ENCODE results near the gene GPC4. TPM values are rescaled to one million over a fixed set of nuclear protein-coding genes. Genes with fewer than 3 reads are reported as not detected.
"Not testable (repeated sequence)": the region's sequence is repeated elsewhere in the genome, so short reads cannot be mapped to it uniquely, and the experiment has no call there.

GPC4 gene
- polyA plus RNA-seq, 1 donor, result 95.4 TPM

DNA sequence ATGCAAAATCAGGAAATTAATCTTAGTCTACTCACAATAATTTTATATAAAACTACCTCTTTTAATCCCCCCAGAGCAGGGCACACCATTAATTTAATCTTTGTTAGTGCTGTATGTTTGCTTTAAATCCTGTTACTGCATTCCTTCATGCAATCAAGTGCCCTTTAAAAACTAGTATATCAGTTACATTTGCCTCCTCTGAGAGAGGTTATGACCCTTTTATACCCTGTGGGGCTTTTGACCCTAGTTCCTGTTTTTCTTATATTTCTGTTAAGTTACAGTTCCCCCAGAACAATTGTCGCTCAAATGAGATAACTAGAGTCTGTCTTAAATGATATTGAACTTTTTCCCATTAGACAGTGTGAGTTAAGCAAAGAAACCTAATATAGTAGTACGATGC, 46.2 kb downstream of the GPC4 start:
- no peak for DNase-seq (ENCODE audit: low read depth)

GRCh38 chrX:133366735-133367134, 48.6 kb downstream of the GPC4 start:
- DNase-seq (ENCODE audit: low read depth), result no peak

DNA sequence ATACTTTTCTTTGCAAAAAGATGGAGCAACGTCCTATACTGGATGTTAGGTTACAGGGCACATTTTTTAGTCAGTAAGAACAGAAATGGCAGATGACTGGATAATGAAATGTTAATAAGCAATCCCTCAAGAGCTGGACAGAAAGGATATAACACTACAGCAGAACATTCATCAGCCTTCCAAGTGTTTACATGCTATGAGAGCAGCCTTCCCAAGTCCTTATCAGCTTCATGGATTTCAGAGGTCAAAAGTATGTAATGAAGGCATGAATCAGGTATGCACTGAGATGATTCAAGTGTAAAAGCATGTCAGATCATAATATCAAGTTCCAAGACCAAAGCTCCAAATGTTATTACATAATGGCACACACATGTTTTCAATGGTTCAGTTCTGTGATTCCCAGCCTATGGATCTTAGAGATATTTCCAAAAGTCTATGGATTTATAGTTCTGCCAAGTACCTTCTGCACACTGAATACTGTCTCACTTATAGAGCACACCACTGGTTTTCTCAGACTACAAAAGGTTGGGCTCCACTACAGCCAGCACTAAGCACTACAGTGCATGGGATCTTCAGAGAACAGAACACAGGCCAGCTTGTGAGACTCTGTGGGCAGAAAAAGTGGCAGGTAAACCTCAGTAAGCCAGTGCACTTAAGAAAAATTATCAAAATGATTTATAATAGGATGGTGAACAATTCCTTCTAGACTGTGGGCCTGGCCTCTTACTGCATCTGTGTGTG, 49.2 kb downstream of the GPC4 start:
- no peak for DNase-seq (ENCODE audit: low read depth)

GRCh38 chrX:133364865-133365264, 50.4 kb downstream of the GPC4 start:
- no peak for DNase-seq (ENCODE audit: low read depth)

- DNase-seq (ENCODE audit: low read depth), result no peak
Observed at GRCh38 chrX:133364196-133364595, 51.1 kb downstream of the GPC4 start.

DNA sequence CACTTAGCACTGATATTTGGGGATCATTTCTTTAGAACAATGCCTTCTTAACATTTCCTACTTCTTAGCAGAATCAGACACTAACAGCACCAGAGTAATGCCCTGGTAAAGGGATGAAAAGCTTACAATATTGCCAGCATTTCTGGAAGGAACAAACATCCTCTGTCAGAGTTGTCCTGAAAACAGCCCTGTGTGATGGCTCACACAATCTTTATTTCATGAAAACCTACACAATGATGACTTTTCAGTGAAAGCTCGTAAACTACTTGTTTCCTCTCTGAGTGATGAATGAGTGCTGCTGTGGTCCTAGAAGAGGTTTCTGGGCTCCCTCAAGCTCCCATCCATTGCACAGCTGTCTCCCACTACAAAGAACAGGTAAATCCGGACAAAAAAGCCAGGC, 52.8 kb downstream of the GPC4 start:
- no peak for DNase-seq (ENCODE audit: low read depth)

DNA sequence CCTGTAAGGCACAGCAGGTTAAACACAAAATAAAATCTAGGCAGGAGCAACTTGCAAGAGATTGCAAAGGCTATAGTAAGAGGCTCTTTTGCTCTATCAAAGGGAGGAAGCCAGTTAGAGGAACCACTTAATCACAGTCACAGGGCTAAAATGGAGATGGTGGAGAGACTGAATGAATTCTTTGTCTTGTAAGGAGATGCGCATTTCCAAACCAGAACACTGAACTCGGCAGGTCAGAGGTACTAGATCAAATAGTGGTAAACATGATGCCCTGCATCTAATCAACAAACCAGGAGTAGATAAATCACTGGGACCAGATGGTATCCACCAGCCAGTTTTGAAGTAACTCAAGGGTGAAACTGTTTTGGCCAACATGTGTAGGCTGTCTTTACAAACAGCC, 55.8 kb downstream of the GPC4 start:
- no peak for DNase-seq (ENCODE audit: low read depth)

GRCh38 chrX:133353233-133353632, 62.1 kb downstream of the GPC4 start:
- DNase-seq (ENCODE audit: low read depth), result no peak

GRCh38 chrX:133350751-133351150, 64.5 kb downstream of the GPC4 start:
- no peak for DNase-seq (ENCODE audit: low read depth)

DNA sequence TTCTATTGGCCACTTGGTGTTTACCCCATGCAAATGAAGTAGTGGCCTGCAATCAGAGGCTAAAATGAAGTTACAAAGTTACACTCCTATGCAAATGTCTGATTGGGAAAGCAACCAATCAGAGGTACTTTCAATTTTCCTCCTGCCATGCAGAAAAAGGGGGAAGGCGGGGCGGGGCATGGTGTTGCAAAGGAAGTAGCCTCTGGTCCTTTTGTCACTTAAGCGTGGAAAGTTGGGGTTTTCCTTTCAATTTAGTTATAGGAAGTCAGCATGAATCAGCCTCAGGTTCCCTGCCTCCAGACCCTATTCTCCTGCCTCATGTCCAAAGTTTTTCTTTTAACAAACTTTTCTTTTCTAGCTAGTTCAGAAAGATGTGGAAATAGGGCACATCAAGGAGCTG, 69.3 kb downstream of the GPC4 start:
- no peak for DNase-seq (ENCODE audit: low read depth)

DNA sequence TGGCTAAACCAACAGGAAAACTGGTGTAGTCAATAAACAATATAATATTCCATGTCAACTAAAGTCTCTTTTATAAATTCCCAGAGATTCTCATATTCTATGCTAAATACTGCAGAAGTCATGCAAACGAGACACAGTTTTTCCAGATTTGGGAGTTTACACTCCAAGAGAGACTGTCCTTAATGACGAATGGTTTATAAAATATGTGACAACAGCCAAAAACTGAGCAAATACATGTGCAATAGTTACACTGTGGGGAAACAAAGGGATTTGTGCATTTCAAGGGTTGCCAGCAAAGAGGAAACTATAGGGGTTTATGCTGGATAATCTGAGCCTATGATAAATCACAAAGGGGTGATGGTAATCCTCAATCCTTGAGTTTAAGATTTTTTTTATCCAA, 75.7 kb downstream of the GPC4 start:
- DNase-seq (ENCODE audit: low read depth), result no peak

DNA sequence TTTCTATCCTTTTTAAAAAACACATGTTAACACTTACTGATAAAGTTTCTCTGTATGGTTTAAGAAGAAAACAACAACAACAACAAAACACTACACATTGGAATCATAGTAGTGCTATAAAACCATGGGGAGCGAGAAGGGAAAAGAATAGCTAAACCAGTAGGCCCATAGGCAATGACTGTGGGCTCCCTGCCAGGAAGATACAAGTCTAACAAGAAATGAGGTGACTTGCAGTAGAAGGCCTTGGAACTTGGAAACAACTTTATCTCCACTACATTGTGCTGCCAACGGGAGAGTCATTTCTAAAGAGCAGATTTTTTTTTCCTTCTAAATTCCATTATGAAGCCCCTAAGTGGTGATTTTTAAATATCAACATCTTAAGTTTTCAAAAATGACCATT, 78.0 kb downstream of the GPC4 start:
- DNase-seq (ENCODE audit: low read depth), result no peak

GRCh38 chrX:133335027-133335426, 80.3 kb downstream of the GPC4 start:
- DNase-seq (ENCODE audit: low read depth), result no peak

GRCh38 chrX:133333154-133333750, 82.0 kb downstream of the GPC4 start:
- DNase-seq (ENCODE audit: low read depth), result no peak

DNA sequence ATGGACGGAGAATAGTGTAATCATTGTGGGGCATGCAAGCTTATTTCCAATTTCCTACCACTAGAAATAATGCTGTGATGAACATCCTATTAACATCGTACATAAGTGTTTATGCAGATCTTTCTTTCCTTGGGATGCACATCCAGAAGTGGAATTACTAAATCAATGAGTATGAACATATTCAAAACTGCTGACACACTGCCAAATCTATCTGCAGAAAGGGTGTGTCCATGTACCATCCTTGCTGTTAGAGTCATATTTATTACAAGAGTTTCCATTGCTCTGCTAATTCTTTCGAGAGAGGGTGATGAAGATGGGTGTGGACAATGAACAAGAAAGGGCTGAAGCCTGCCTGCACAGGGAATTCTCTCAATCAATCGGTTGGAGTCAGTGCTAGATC, 82.6 kb downstream of the GPC4 start:
- DNase-seq (ENCODE audit: low read depth), result no peak

DNA sequence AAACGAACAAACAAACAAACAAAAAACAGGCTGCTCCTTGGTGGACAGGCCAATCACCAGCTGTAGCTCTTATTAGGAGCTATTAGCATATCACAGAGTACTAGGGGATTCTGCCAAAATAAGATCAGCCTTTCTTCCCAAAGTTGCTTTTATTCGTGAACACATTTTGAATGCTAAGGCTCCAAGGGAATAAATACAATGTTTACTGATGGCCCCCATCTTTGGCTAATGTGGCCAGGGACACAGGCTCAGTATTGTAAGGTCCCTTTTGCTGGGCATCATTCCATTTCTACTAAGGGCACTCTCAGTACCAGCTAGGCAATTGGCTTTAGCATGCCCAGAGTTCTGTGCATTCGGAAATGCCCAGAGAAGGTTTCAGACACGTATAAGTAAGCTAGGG, 84.3 kb downstream of the GPC4 start:
- no peak for DNase-seq (ENCODE audit: low read depth)

- DNase-seq (ENCODE audit: low read depth), result no peak
Observed at GRCh38 chrX:133325422-133325821, 89.9 kb downstream of the GPC4 start.

GRCh38 chrX:133323431-133323830, 91.9 kb downstream of the GPC4 start:
- DNase-seq (ENCODE audit: low read depth), result no peak

DNA sequence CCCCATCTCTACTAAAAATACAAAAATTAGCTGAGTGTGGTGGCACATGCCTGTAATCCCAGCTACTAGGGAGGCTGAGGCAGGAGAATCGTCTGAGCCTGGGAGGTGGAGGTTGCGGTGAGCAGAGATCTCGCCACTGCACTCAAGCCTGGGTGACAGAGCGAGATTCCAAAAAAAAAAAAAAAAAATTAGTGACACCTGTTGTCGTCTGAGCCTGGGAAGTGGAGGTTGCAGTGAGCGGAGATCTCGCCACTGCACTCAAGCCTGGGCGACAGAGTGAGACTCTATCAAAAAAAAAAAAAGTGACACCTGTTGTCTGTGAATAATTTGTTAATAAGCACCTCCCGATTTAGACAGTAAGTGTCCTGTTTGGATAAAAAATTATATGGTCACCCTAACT, 93.0 kb downstream of the GPC4 start:
- not testable (repeated sequence) for DNase-seq (ENCODE audit: low read depth)

DNA sequence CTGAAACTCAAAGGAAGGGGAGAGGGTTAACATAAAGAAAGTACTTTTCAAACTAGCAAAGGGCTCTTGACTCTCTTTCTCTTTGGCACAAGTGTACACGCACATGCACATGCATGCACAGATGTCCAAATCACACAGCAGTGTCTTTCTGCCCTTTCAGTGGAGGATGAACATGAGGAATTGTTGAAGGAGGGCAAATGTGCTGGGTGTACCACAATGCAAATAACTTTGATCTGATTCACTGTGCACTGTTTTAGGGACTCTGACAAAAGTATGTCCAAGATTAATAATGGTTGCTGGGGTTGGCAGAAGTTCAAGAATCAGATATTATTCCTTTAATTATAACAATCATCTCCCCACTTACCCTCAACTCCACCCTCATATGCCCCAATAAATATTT, 93.8 kb downstream of the GPC4 start:
- no peak for DNase-seq (ENCODE audit: low read depth)

GRCh38 chrX:133314281-133314680, 101.0 kb downstream of the GPC4 start:
- peak; percentile 34 for DNase-seq (ENCODE audit: low read depth)

DNA sequence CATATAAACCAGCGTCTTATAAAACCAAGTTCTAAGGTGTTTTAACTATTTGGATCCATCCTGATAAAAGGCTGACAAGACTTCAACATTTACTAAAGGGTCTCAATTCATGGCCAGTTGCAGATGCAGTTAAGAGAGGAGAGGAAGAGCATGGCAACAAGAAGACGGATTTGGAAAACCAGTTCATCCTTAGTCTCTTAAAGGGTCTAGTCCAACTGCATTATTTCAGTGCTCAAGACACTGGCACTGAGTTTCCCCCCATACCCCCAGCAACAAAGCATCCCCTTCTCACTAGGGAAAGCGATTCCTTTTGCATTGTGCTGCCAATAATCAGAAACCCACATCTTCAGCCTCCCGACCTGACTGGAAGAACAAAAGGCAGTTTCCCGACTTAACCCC, 106.8 kb downstream of the GPC4 start:
- DNase-seq (ENCODE audit: low read depth), result no peak

DNA sequence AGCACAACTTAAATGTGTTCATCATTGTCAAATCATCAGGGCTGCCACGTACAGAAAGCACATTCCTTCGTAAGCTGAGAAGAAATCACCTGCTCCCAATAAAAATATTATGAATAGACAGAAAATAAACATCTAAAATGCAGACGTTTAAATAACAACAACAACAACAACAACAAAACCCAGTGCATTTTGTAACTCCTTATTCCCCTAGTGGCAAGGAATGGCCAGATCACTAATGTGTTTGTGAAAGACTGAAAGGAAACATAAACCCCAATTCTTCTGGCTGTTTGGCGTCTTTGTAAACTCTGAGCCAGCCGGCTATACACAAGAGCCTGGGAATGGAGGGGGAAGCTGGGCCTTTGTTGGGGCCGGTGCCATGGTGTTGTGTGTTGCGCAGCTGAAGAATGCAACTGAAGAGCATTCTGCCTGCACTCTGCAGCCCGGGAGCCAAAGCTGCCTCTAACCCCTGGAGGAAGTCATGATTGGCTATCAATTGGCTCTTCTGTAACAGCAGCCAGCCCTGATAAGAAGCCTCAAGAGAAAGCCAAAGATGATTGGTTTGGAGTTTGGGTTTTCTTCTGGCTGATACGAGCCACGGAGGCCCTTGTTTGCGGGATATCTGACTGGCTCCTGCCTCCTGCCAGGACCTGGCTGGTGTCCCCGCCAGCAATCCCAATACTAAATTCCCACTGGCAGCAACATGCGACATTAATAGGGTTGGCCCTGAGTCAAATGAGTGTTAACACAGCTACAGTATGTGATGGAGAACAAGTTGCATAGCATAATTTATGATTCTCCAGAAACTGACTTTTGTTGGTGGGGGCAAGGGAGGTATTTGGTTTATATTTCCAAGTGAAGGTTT, 107.4 kb downstream of the GPC4 start:
- DNase-seq (ENCODE audit: low read depth), result no peak

All from forelimb muscle (tissue), 1 donor.